HG03025 (cell line): ENCODE measurements around the gene RPS16.

Experiments
- ATAC-seq: cut with Tn5 transposase; IDR thresholded peaks from one replicate; pipeline ENCODE4 v1.9.1; 2021; ENCODE audit warnings: mild to moderate bottlenecking, moderate library complexity; ENCODE audit not compliant: unreplicated experiment, low FRiP score

Gene RPS16

DNA sequence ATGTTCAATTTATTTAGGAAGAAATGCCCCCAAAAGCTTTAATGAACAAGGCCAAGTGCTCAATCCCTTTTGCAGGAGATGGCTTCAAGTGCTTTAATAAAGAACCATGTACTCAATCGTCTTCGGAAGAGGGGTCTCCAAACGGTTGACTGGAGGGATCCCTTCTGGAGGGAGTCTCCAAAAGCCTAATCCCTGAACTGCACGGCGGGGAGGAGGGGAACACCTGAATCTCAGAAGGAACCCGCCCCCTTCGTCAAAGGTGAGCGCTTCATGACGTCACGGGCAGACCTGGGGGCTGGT is 45.3 kb downstream of the RPS16 start:
- no peak for ATAC-seq

DNA sequence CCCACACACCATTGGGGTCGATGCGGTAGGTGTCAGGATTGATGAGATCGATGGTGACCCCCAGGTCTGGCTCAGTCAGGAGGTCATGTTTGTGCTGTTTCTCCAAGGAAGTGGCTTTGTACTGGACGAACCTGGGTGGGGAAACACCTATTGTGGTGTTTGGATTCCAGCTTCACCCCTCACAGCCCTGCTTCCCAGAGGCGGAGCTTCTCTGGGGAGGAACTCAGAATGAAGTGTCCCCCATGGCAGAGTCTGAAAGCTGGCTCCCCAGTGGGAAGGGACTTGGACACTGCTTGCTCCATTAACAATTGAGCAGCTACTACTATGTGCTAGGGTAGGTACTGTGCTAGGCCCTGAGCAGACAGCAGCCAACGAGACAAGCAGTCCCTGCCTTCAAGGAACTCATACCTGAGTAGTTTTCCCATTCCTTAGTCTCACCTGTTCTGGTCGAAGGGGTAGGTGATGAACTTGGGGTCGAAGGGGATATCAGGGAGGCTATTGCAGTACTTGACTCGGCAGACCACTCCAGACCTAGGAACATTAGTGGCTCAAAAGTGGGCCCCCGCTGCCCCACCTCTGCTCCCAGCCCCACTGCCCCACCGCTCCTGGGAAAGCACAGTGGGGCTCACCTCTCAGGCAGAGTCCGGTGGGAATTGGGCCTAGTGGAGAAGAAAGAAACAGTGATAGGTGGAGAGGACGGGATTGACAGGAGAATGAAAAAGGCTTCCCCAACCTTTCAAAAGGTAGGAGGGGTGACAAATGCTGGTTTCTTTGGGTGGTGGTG is 45.9 kb downstream of the RPS16 start:
- no peak for ATAC-seq

DNA sequence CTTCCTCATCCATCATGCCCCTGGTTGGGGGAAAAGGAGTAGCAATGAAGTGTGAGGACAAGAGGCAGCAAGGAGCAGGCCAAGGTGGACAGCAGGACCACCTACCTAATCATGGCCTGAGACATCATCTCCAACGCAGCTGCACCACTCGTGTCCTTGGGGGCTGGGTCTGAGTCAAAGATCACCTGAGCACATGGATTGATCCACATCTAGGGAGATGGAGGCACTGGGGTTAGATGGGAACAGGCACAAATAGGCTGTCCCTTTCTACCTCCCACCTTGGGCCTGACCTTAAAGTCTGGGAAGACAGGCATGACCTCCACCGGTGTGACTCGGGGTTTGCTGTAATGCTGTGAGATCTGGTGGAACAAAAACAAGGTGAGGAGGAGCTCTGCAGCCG is 47.1 kb downstream of the RPS16 start:
- no peak for ATAC-seq

DNA sequence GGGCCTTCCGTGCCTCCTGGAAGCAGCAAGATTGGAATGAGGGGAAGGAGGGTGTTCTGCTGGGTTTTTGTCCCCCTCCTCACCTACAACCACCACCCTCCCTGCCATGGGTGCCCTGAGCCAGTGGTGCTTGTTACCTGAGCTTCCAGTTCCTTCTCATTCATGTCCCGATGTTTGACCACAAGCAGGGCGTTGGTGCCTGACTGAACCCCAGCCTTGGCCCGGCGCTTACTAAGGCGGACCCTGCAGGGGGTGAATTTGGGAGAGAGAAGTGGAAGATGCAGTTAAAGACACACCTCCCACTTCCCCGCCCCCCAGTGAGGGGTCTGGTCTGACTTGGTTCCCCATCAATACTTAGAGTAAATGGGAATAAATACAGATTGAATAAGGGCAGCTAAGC is 49.2 kb downstream of the RPS16 start:
- ATAC-seq: no peak

DNA sequence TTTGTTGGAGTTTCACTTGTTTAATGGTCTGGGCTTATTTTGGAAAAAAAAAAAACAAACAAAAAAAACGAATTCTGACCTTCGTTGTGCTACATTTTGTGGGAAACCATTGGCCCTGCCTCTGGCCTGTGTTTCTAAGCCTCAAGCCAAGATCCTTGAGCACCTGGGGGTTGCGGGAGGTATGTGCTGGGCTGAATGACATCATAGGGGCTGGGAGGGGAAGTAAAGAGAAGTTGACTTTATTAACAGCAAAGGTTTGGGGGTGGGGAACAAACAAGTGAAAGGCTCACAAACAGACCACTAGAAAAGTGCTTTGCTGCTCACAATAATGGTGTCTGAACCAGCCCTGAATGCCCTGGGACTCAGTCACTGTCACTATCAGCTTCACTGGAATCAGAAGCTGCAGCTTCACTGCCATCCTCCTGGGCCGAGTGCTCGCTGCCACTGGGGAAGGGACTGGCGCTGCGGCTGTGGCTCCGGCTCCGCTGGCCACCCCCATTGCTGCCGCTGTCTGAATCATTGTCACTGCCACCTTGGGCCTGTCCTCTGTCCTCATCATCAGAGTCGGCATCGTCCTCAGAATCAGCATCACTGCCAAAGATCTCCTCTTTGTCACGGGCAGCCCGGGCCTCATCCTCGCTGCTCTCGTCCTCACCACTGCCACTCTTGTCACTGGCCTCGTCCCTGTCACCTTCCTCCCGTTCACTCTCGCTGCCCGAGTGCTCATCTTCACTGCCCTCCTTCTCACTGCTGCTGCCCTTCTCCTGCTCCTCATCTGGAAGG is 49.9 kb downstream of the RPS16 start:
- ATAC-seq: no peak

DNA sequence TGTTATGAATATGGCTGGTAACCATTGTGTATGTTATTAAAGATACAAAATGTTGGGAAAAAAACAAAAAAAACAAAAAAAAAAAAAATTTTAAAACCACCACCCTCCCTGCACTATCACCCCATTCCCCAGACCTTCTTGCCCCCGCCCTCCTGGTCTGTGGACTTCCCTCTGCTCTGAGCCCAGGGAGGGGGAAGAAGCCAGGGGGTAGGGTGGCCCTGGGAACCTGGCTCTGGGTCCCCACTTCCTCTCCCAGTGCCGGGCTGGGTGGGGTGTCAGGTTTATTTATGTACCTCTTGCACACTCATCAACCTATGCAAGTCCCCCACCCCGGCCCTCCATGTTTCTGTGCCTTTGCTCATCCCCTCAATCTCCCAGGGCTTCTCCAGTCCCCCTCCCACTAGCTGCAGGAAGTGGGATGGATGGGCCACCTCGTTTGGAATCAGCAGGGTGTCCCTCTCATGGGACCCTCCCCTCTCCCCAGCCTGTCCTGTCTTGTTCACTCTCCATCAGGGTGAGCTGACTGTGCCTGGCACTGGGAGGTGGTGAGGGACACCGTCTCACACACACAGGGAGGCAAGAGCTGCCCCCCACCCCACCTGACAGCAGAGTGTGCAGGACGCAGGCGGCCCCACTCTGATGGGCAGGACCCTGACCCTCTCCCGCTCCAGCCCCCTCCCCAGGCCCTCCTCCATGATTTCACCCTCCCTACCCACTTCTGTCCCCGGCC is 50.7 kb downstream of the RPS16 start:
- no peak for ATAC-seq
